ENCODE results near the gene NFAM1.

Gene NFAM1

DNA sequence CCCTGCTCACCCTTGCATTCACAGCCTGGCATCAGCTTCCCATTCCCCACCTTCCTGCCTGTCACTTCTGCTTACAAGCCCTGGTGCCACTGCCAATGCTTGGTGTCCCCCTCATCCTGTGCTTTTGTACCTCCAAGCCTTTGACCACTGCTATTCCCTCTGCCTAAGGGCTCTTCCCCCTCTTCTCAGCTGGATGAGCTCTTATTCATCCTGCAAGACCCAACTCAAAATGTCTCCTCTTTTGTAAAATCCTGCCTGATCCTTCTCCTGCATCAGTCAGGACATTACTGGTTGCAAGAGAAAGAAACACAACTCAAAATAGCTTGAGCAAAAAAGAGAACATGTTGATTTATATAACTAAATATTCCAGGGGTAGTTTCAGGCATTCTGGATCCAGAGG, 94.8 kb downstream of the NFAM1 start:
- H3K36me3 ChIP-seq (ENCODE audit: control insufficient read depth, low read length): no peaks in the 10 kb centered on the region
- no peaks in the 10 kb centered on the region; the same call in 1 of the 2 replicates for H4K20me1 ChIP-seq (ENCODE audit: control insufficient read depth, insufficient read depth, low read depth, low read length)
- H3K9me3 ChIP-seq (ENCODE audit: control insufficient read depth, insufficient read depth, low read length): no peaks in the 10 kb centered on the region
- H3K4me1 ChIP-seq (ENCODE audit: control insufficient read depth, low read length): no peaks in the 10 kb centered on the region
- no peaks in the 10 kb centered on the region for H3K79me2 ChIP-seq (ENCODE audit: control insufficient read depth, low read length)
- no peak overlapping the region for H3K4me2 ChIP-seq (ENCODE audit: low read length)
- H3K27ac ChIP-seq (ENCODE audit: low read depth, low read length): no peak overlapping the region
- H3K9me2 ChIP-seq (replicated peaks; ENCODE audit: control insufficient read depth, low read length): no peaks in the 10 kb centered on the region
- H3K27me3 ChIP-seq (ENCODE audit: control insufficient read depth, low read length): peaks cover 41% of the 10 kb centered on the region
- TF ChIP-seq EZH2phosphoT487 (IDR thresholded peaks at IDR 0.05; ENCODE audit: borderline replicate concordance, low read length): no peak
- TF ChIP-seq, protein P1, sequence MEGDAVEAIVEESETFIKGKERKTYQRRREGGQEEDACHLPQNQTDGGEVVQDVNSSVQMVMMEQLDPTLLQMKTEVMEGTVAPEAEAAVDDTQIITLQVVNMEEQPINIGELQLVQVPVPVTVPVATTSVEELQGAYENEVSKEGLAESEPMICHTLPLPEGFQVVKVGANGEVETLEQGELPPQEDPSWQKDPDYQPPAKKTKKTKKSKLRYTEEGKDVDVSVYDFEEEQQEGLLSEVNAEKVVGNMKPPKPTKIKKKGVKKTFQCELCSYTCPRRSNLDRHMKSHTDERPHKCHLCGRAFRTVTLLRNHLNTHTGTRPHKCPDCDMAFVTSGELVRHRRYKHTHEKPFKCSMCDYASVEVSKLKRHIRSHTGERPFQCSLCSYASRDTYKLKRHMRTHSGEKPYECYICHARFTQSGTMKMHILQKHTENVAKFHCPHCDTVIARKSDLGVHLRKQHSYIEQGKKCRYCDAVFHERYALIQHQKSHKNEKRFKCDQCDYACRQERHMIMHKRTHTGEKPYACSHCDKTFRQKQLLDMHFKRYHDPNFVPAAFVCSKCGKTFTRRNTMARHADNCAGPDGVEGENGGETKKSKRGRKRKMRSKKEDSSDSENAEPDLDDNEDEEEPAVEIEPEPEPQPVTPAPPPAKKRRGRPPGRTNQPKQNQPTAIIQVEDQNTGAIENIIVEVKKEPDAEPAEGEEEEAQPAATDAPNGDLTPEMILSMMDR (IDR thresholded peaks at IDR 0.05; ENCODE audit: low read depth, low read length, poor library complexity, severe bottlenecking): no peak
- H3K4me3 ChIP-seq (ENCODE audit: low read length): no peak overlapping the region
- H3F3A ChIP-seq (ENCODE audit: control insufficient read depth, insufficient read depth): no peaks in the 10 kb centered on the region

DNA sequence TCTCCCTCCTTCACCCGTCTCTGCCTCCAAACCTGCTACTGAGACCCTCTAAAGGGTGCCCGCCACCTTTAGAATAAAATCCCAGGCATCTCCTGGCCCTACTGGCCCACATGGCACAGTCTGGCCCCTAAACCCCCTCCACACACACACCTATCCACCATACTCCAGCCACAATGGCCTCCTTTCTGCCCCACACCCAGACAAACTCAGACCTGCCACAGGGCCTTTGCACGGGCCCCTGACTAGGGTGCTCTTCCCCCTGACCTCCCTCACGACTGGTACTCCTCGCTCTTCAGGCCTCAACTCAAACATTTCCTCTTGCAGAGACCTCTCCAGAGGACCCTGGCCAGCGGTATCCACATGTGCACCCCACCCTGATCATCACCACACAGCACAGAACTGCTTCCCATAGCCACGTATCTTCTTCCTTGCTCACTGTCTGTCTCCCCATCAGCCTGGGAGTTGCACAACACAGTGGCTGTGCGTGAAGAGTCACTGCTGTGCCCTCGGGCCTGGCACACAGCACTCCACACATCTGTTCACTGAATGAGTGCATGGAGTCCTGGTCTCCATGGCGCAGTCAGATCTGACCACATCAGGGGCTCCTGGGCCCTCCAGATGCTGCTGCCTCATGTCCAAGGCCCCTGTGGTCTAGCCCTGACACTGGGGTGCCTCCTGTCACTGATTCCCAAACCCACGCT, 95.5 kb downstream of the NFAM1 start:
- Histone ChIP-seq H3K9me2 (replicated peaks; ENCODE audit: control insufficient read depth, low read length) (no peaks in the 10 kb centered on the region), H4K20me1 (ENCODE audit: control insufficient read depth, insufficient read depth, low read depth, low read length) (no peaks in the 10 kb centered on the region; the same call in 1 of the 2 replicates), H3K27ac (ENCODE audit: low read depth, low read length) (no peak overlapping the region), H3K9me3 (ENCODE audit: control insufficient read depth, insufficient read depth, low read length) (no peaks in the 10 kb centered on the region), H3K27me3 (ENCODE audit: control insufficient read depth, low read length) (peaks cover 37% of the 10 kb centered on the region), H3K4me3 (ENCODE audit: low read length) (no peak overlapping the region), H3F3A (ENCODE audit: control insufficient read depth, insufficient read depth) (no peaks in the 10 kb centered on the region), H3K36me3 (ENCODE audit: control insufficient read depth, low read length) (no peaks in the 10 kb centered on the region), H3K4me1 (ENCODE audit: control insufficient read depth, low read length) (no peaks in the 10 kb centered on the region), H3K4me2 (ENCODE audit: low read length) (no peak overlapping the region), H3K79me2 (ENCODE audit: control insufficient read depth, low read length) (no peaks in the 10 kb centered on the region)
- TF ChIP-seq EZH2phosphoT487 (IDR thresholded peaks at IDR 0.05; ENCODE audit: borderline replicate concordance, low read length): no peak
- TF ChIP-seq, protein P1 (IDR thresholded peaks at IDR 0.05; ENCODE audit: low read depth, low read length, poor library complexity, severe bottlenecking): no peak

GRCh38 chr22:42335839-42336378, 96.3 kb downstream of the NFAM1 start:
- Histone ChIP-seq H3K27me3 (ENCODE audit: control insufficient read depth, low read length) (peaks cover 33% of the 10 kb centered on the region), H3K4me2 (ENCODE audit: low read length) (no peak overlapping the region), H3K4me3 (ENCODE audit: low read length) (no peak overlapping the region), H3K9me2 (replicated peaks; ENCODE audit: control insufficient read depth, low read length) (no peaks in the 10 kb centered on the region), H3K36me3 (ENCODE audit: control insufficient read depth, low read length) (no peaks in the 10 kb centered on the region), H3K79me2 (ENCODE audit: control insufficient read depth, low read length) (no peaks in the 10 kb centered on the region), H4K20me1 (ENCODE audit: control insufficient read depth, insufficient read depth, low read depth, low read length) (no peaks in the 10 kb centered on the region; the same call in 1 of the 2 replicates), H3K4me1 (ENCODE audit: control insufficient read depth, low read length) (no peaks in the 10 kb centered on the region), H3F3A (ENCODE audit: control insufficient read depth, insufficient read depth) (no peaks in the 10 kb centered on the region), H3K9me3 (ENCODE audit: control insufficient read depth, insufficient read depth, low read length) (no peaks in the 10 kb centered on the region), H3K27ac (ENCODE audit: low read depth, low read length) (no peak overlapping the region)
- no peak for TF ChIP-seq EZH2phosphoT487 (IDR thresholded peaks at IDR 0.05; ENCODE audit: borderline replicate concordance, low read length)
- TF ChIP-seq, protein P1 (IDR thresholded peaks at IDR 0.05; ENCODE audit: low read depth, low read length, poor library complexity, severe bottlenecking): no peak

Data from DOHH2 (cell line).